ENCODE data around the gene GMEB2. TPM values are rescaled to one million over a fixed set of nuclear protein-coding genes. Genes with fewer than 3 reads are reported as not detected.

The GMEB2 gene
- total and polyA plus RNA-seq, 10 of the 15 experiments (the other 5 are each of a cell fraction or from before 2014, with no cell fraction given), result 0.08 to 15.1 (median 6.9) TPM

GRCh38 chr20:63552481-63553249 lies 74.2 kb downstream of the GMEB2 start (continued):
- TF ChIP-seq MEF2B (IDR thresholded peaks at IDR 0.05; ENCODE audit: partially characterized antibody, poor library complexity, severe bottlenecking) (peak; percentile 17), MTA2 (IDR thresholded peaks at IDR 0.05; ENCODE audit: low read depth) (no peak; the same call in 1 of the 2 replicates), ELK1 (IDR thresholded peaks at IDR 0.05; ENCODE audit: low read depth, low read length) (no peak), BRCA1 (IDR thresholded peaks at IDR 0.05; ENCODE audit: low read depth, low read length) (no peak), CHD4 (IDR thresholded peaks at IDR 0.05) (no peak), TARDBP (IDR thresholded peaks at IDR 0.05; ENCODE audit: borderline replicate concordance) (no peak), CEBPZ (IDR thresholded peaks at IDR 0.05; ENCODE audit: low read depth, low read length) (no peak), USF2 (IDR thresholded peaks at IDR 0.05; ENCODE audit: borderline replicate concordance, low read depth, low read length) (no peak), CTCF (IDR thresholded peaks at IDR 0.05 in 2 of 3, conservative IDR thresholded peaks at IDR 0.05 in 1 of 3; ENCODE audit: control insufficient read depth in 2 of 3, extremely low read depth in 1 of 3, insufficient read depth in 1 of 3, low read depth in 3 of 3, low read length in 3 of 3) (no peak), SMC3 (IDR thresholded peaks at IDR 0.05; ENCODE audit: borderline replicate concordance, low read length) (no peak), MAX (IDR thresholded peaks at IDR 0.05; ENCODE audit: low read depth, low read length) (no peak), GABPA (IDR thresholded peaks at IDR 0.05; ENCODE audit: low read depth) (no peak), SP1 (IDR thresholded peaks at IDR 0.05; ENCODE audit: low read depth, low read length) (no peak), PML (IDR thresholded peaks at IDR 0.05; ENCODE audit: low read length) (no peak), ATF2 (IDR thresholded peaks at IDR 0.05; ENCODE audit: low read length) (no peak), SREBF1 (IDR thresholded peaks at IDR 0.05; ENCODE audit: low read length) (no peak), NFXL1 (IDR thresholded peaks at IDR 0.05; ENCODE audit: borderline replicate concordance) (no peak), RBBP5 (conservative IDR thresholded peaks at IDR 0.05) (no peak), SMAD1 (IDR thresholded peaks at IDR 0.05; ENCODE audit: low read depth, partially characterized antibody) (no peak), SPI1 (IDR thresholded peaks at IDR 0.05; ENCODE audit: borderline replicate concordance, insufficient read depth, low read depth, low read length) (0 out of 2 replicates have a peak, but pooled peaks have one; percentile 9), CHD2 (IDR thresholded peaks at IDR 0.05; ENCODE audit: borderline replicate concordance, low read depth, low read length) (no peak), FOXK2 (IDR thresholded peaks at IDR 0.05) (no peak)
